Breast epithelium (tissue), 4 donors: ENCODE measurements around the gene FEM1C. TPM values are rescaled to one million over a fixed set of nuclear protein-coding genes. Genes with fewer than 3 reads are reported as not detected.

Experiments used
- DNase-seq, 2 donors: peaks; one replicate each; pipeline ENCODE4 v3.0.0-alpha.2; 2019; ENCODE audit warnings: low spot score in 2 of 2
- H3K27ac ChIP-seq, 2 donors: fragments of 200-600 bp; sonication (generic) in 1 of 2; one replicate each; pipeline ENCODE4 v1.5.1; 2016 to 2019; ENCODE audit warnings: mild to moderate bottlenecking in 1 of 2
- H3K27me3 ChIP-seq, 2 donors: fragments of 200-600 bp; sonication (generic) in 1 of 2; one replicate each; pipeline versions ENCODE4 v1.5.1 to v1.6.0; 2017 to 2019; ENCODE audit warnings: control low read depth in 1 of 2, mild to moderate bottlenecking in 1 of 2
- H3K36me3 ChIP-seq: fragments of 200-600 bp; one replicate; pipeline ENCODE4 v1.5.1; 2019
- H3K4me1 ChIP-seq, 2 donors: fragments of 200-600 bp; sonication (generic); one replicate each; pipeline ENCODE4 v1.5.1; 2016 to 2019; ENCODE audit warnings: control low read depth in 1 of 2
- H3K4me3 ChIP-seq, 3 donors: fragments of 200-600 bp; sonication (generic); 1 replicate in 2 of 3; 2 replicates in 1 of 3; pipeline ENCODE4 v1.5.1; 2016 to 2019; ENCODE audit warnings: mild to moderate bottlenecking in 3 of 3, moderate library complexity in 2 of 3
- H3K9me3 ChIP-seq, 2 donors: fragments of 200-600 bp; sonication (generic) in 1 of 2; one replicate each; pipeline ENCODE4 v1.5.1; 2016 to 2019; ENCODE audit warnings: control low read depth in 1 of 2
- CTCF ChIP-seq, 3 donors: fragments of 450-650 bp; IDR thresholded peaks; one replicate each; pipeline ENCODE4 v1.5.1; 2016 to 2017; ENCODE audit warnings: antibody characterized with exemption in 3 of 3, mild to moderate bottlenecking in 3 of 3, moderate library complexity in 3 of 3
- POLR2A ChIP-seq: fragments of 450-650 bp; IDR thresholded peaks from one replicate; pipeline ENCODE4 v1.6.1; 2016; ENCODE audit warnings: antibody characterized with exemption, mild to moderate bottlenecking, moderate library complexity
- POLR2AphosphoS5 ChIP-seq, 3 donors: sonication (generic); formaldehyde crosslinking; IDR thresholded peaks; one replicate each; pipeline ENCODE4 v1.6.1; 2017; ENCODE audit warnings: antibody characterized with exemption in 3 of 3
- intact Hi-C: fragments of 100-400 bp; cut with DNase I; formaldehyde crosslinking; loops from one replicate; pipeline ENCODE4 v1.15.1; 2023; ENCODE audit warnings: low total_unique reads
- total RNA-seq, 3 donors: library from RNA; depleted of rRNA; stranded (reverse); fragments of >200 nt; gene quantifications; one replicate each; pipeline ENCODE4 v1.1.0, GENCODE V29; 2016

The FEM1C gene
- total RNA-seq, 3 donors from 2014 or later: 19.3 to 30.6 (median 23.7) TPM

DNA sequence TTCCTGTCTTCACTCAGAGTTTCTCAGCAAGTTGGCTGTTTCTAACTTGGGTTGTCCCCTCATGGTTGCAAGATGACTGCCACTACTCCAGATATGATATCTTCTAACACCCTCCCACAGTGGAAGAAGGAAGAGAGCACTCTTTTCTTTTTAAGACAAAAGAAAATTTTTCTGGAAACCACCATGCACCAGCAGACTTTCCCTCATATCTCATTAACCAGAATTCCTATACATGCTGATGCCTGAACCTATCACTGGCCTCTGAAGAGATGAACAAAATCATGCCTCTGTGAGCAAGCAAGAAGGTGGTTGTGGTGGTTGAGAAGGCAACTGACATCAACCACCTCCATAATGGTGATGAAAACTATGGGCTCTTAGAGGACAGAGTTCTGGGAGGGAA is 56.8 kb downstream of the FEM1C start:
- Histone ChIP-seq H3K36me3 (no peaks in the 10 kb centered on the region), H3K27ac (no peak overlapping the region), H3K27me3 (no peaks in the 10 kb centered on the region), H3K4me1 (no peaks in the 10 kb centered on the region), H3K4me3 (no peak overlapping the region), H3K9me3 (no peaks in the 10 kb centered on the region)
- no peak for DNase-seq
- intact Hi-C loops: no loop called here
- no peak for TF ChIP-seq POLR2AphosphoS5 (IDR thresholded peaks at IDR 0.05)
- TF ChIP-seq CTCF (IDR thresholded peaks at IDR 0.05): no peak
- TF ChIP-seq POLR2A: no peak

DNA sequence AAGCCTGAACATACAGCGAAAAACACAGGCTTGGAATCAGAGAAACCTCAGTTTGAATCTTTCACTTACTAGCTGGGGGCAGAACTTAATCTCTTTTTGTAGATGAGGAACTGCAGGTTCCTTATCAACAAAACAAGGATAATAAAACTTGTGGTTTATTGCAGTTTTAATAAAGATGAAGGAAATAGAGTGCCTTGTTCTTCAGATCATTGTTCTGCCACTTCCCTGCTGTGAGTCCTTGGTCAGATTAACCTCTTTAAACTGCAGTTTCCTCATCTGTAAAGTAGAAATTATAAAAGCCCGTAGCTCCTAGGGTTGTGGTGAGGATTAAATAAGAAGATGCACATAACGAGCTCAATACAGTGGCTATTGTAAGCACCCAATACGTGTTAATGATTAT is 57.4 kb downstream of the FEM1C start:
- intact Hi-C loops: no loop called here
- no peak for DNase-seq
- H3K27ac ChIP-seq: no peak overlapping the region
- no peak for TF ChIP-seq CTCF (IDR thresholded peaks at IDR 0.05)
- TF ChIP-seq POLR2A: no peak
- no peak for TF ChIP-seq POLR2AphosphoS5 (IDR thresholded peaks at IDR 0.05)
- no peaks in the 10 kb centered on the region for H3K4me1 ChIP-seq
- H3K9me3 ChIP-seq: no peaks in the 10 kb centered on the region
- no peak overlapping the region for H3K4me3 ChIP-seq
- no peaks in the 10 kb centered on the region for H3K36me3 ChIP-seq
- H3K27me3 ChIP-seq: no peaks in the 10 kb centered on the region

DNA sequence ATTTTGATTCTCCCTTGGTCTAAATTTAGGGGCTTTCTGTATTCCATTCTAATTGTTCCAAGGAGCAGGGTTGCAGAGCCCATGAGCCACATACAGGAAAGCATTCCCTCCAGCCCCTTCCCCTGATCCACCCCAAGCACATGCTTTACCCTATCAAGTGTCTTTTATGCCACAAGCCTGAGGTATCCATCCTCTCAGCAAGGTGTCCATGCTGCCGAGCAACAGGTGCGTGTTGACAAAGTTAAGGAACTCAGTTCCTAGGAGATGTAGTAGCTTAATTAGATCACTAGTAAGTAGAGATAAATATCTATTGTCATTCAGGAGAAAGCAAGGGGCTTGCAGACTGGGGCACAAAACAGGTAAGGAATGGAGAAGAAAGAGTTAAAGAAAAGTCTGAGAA is 57.8 kb downstream of the FEM1C start:
- no peak for DNase-seq
- H3K27ac ChIP-seq: no peak overlapping the region
- TF ChIP-seq CTCF (IDR thresholded peaks at IDR 0.05) (no peak), POLR2A (no peak), POLR2AphosphoS5 (IDR thresholded peaks at IDR 0.05) (no peak)
- no peak overlapping the region for H3K4me3 ChIP-seq
- H3K27me3 ChIP-seq: no peaks in the 10 kb centered on the region
- H3K36me3 ChIP-seq: no peaks in the 10 kb centered on the region
- no peaks in the 10 kb centered on the region for H3K9me3 ChIP-seq
- no peaks in the 10 kb centered on the region for H3K4me1 ChIP-seq
- intact Hi-C loops: no loop called here

DNA sequence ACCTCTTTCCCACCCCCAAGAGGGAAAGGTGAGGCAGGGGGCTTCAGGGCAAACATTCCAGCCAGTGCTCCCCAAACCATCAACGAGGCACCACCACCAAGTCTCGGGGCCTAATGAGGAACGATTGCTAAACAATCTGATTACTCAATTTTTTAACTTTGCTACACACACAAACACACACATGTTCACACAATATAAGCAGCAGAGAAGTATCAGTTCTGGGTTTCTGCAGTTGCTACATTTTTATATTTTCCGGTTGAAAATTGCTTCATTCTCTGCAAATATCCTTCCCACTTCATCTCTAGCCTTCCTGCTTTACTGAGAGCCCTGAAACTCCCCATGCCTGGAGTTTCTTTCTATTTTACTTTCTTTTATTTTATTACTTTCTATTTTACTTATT is 60.2 kb downstream of the FEM1C start:
- no peaks in the 10 kb centered on the region for H3K36me3 ChIP-seq
- DNase-seq: no peak
- no peak overlapping the region for H3K4me3 ChIP-seq
- H3K9me3 ChIP-seq: no peaks in the 10 kb centered on the region
- TF ChIP-seq POLR2A: no peak
- TF ChIP-seq CTCF (IDR thresholded peaks at IDR 0.05): no peak
- TF ChIP-seq POLR2AphosphoS5 (IDR thresholded peaks at IDR 0.05): no peak
- no peaks in the 10 kb centered on the region for H3K27me3 ChIP-seq
- intact Hi-C loops: no loop called here
- H3K4me1 ChIP-seq: no peaks in the 10 kb centered on the region
- no peak overlapping the region for H3K27ac ChIP-seq

GRCh38 chr5:115480900-115481299 is 63.7 kb downstream of the FEM1C start:
- H3K27ac ChIP-seq: no peak overlapping the region
- H3K36me3 ChIP-seq: no peaks in the 10 kb centered on the region
- DNase-seq: no peak
- no peak for TF ChIP-seq POLR2AphosphoS5 (IDR thresholded peaks at IDR 0.05)
- TF ChIP-seq POLR2A: no peak
- TF ChIP-seq CTCF (IDR thresholded peaks at IDR 0.05): no peak
- H3K4me3 ChIP-seq: no peak overlapping the region
- intact Hi-C loops: no loop called here
- no peaks in the 10 kb centered on the region for H3K9me3 ChIP-seq
- H3K27me3 ChIP-seq: no peaks in the 10 kb centered on the region
- no peaks in the 10 kb centered on the region for H3K4me1 ChIP-seq
